HEK293 (cell line): ENCODE measurements around the gene PCSK9.

Experiments
- CTCF ChIA-PET: fragments of 350-600 bp; formaldehyde crosslinking; extraction: SDS; loops from one replicate; lab custom pipeline; 2021; ENCODE audit warnings: antibody characterized with exemption; lab: Yijun Ruan, JAX
- POLR2A ChIA-PET: fragments of 300-600 bp; formaldehyde crosslinking; extraction: SDS; loops from one replicate; lab custom pipeline; 2020; ENCODE audit warnings: antibody characterized with exemption, inconsistent platforms; lab: Yijun Ruan, JAX
- H3K27ac ChIP-seq: fragments of 200-500 bp; sonication (Bioruptor generic); 2 replicates; pipeline ENCODE4 v1.5.1; 2014; ENCODE audit warnings: low read depth, low read length, control low read depth, inconsistent platforms; ENCODE audit errors: extremely low read depth
- H3K36me3 ChIP-seq, 2 experiments: fragments of 200-500 bp in 1 of 2; sonication (Bioruptor generic) in 1 of 2; 1 replicate in 1 of 2; 2 replicates in 1 of 2; pipeline ENCODE4 v1.5.1; 2014 to 2017; ENCODE audit warnings: inconsistent platforms in 2 of 2, low read length in 2 of 2; ENCODE audit not compliant: control insufficient read depth in 2 of 2, insufficient read depth in 1 of 2
- H3K4me1 ChIP-seq: fragments of 200-500 bp; sonication (Bioruptor generic); 2 replicates; pipeline ENCODE4 v1.5.1; 2014; ENCODE audit warnings: mild to moderate bottlenecking, low read length, inconsistent platforms; ENCODE audit not compliant: control insufficient read depth, insufficient read depth
- H3K4me3 ChIP-seq: 2 replicates; pipeline ENCODE4 v1.5.1; 2011; ENCODE audit warnings: low read depth, mild to moderate bottlenecking, control low read depth, low read length, moderate library complexity
- H3K9me3 ChIP-seq: fragments of 200-500 bp; sonication (Bioruptor generic); 2 replicates; pipeline ENCODE4 v1.5.1; 2014; ENCODE audit warnings: low read depth, low read length, inconsistent platforms; ENCODE audit not compliant: control insufficient read depth, insufficient read depth
- EGR2 ChIP-seq: fragments of 450-650 bp; formaldehyde crosslinking; IDR thresholded peaks from 2 replicates; pipeline ENCODE4 v1.5.1; 2016; ENCODE audit warnings: low read depth, missing biosample characterization, missing genetic modification characterization
- KLF16 ChIP-seq: fragments of 450-650 bp; formaldehyde crosslinking; IDR thresholded peaks from 2 replicates; pipeline ENCODE4 v1.5.1; 2017; ENCODE audit warnings: missing biosample characterization, missing genetic modification characterization
- KLF7 ChIP-seq: fragments of 450-650 bp; formaldehyde crosslinking; IDR thresholded peaks from 2 replicates; pipeline ENCODE4 v1.5.1; 2016; ENCODE audit warnings: missing biosample characterization, missing genetic modification characterization, borderline replicate concordance
- SP2 ChIP-seq: fragments of 450-650 bp; formaldehyde crosslinking; IDR thresholded peaks from 2 replicates; pipeline ENCODE4 v1.5.1; 2016; ENCODE audit warnings: missing biosample characterization, missing genetic modification characterization
- SP3 ChIP-seq: fragments of 450-650 bp; formaldehyde crosslinking; IDR thresholded peaks from 2 replicates; pipeline ENCODE4 v1.5.1; 2016; ENCODE audit warnings: missing biosample characterization, missing genetic modification characterization
- TCF7L2 ChIP-seq: IDR thresholded peaks from 2 replicates; pipeline ENCODE4 v1.6.1; 2011; ENCODE audit warnings: low read depth, mild to moderate bottlenecking, inconsistent platforms, low read length, moderate library complexity, borderline replicate concordance
- ZFHX2 ChIP-seq: fragments of 450-650 bp; formaldehyde crosslinking; conservative IDR thresholded peaks from 2 replicates; pipeline ENCODE4 v1.5.1; 2016; ENCODE audit warnings: missing biosample characterization, missing genetic modification characterization
- ZFP69B ChIP-seq: fragments of 450-650 bp; formaldehyde crosslinking; IDR thresholded peaks from 2 replicates; pipeline ENCODE4 v1.5.1; 2016; ENCODE audit warnings: missing biosample characterization, missing genetic modification characterization
- ZNF10 ChIP-seq: fragments of 450-650 bp; formaldehyde crosslinking; IDR thresholded peaks from 2 replicates; pipeline ENCODE4 v1.5.1; 2017; ENCODE audit warnings: missing biosample characterization, missing genetic modification characterization
- ZNF114 ChIP-seq: fragments of 450-650 bp; formaldehyde crosslinking; IDR thresholded peaks from 2 replicates; pipeline ENCODE4 v1.5.0; 2017; ENCODE audit warnings: missing biosample characterization, missing genetic modification characterization
- ZNF157 ChIP-seq: fragments of 450-650 bp; formaldehyde crosslinking; IDR thresholded peaks from 2 replicates; pipeline ENCODE4 v1.5.1; 2016; ENCODE audit warnings: missing biosample characterization, missing genetic modification characterization
- ZNF2 ChIP-seq: fragments of 450-650 bp; formaldehyde crosslinking; IDR thresholded peaks from 2 replicates; pipeline ENCODE4 v1.5.1; 2016; ENCODE audit warnings: missing biosample characterization, missing genetic modification characterization
- ZNF202 ChIP-seq: fragments of 450-650 bp; formaldehyde crosslinking; IDR thresholded peaks from 2 replicates; pipeline ENCODE4 v1.5.1; 2016; ENCODE audit warnings: missing biosample characterization, missing genetic modification characterization, borderline replicate concordance
- ZNF248 ChIP-seq: fragments of 450-650 bp; formaldehyde crosslinking; IDR thresholded peaks from 2 replicates; pipeline ENCODE4 v1.5.1; 2017; ENCODE audit warnings: missing biosample characterization, missing genetic modification characterization
- ZNF335 ChIP-seq: fragments of 450-650 bp; formaldehyde crosslinking; conservative IDR thresholded peaks from 2 replicates; pipeline ENCODE4 v1.5.1; 2016; ENCODE audit warnings: missing biosample characterization, missing genetic modification characterization
- ZNF621 ChIP-seq: fragments of 450-650 bp; formaldehyde crosslinking; IDR thresholded peaks from 2 replicates; pipeline ENCODE4 v1.5.1; 2017; ENCODE audit warnings: missing biosample characterization, missing genetic modification characterization
- ZNF658 ChIP-seq: fragments of 450-650 bp; formaldehyde crosslinking; IDR thresholded peaks from 2 replicates; pipeline ENCODE4; 2016; ENCODE audit warnings: missing biosample characterization, missing genetic modification characterization
- ZNF670 ChIP-seq: fragments of 450-650 bp; formaldehyde crosslinking; IDR thresholded peaks from 2 replicates; pipeline ENCODE4 v1.5.1; 2016; ENCODE audit warnings: missing biosample characterization, missing genetic modification characterization, low read depth
- ZNF701 ChIP-seq: fragments of 450-650 bp; formaldehyde crosslinking; IDR thresholded peaks from 2 replicates; pipeline ENCODE4 v1.5.1; 2016; ENCODE audit warnings: missing biosample characterization, missing genetic modification characterization
- ZNF768 ChIP-seq: fragments of 450-650 bp; formaldehyde crosslinking; IDR thresholded peaks from 2 replicates; pipeline ENCODE4 v1.5.1; 2018; ENCODE audit warnings: missing biosample characterization, mild to moderate bottlenecking, missing genetic modification characterization
- ZNF785 ChIP-seq: fragments of 450-650 bp; formaldehyde crosslinking; IDR thresholded peaks from 2 replicates; pipeline ENCODE4 v1.5.1; 2016; ENCODE audit warnings: missing biosample characterization, missing genetic modification characterization
- TF ChIP-seq, protein P1 (sequence below): fragments of 450-650 bp; formaldehyde crosslinking; IDR thresholded peaks from 2 replicates; pipeline ENCODE4 v1.5.1; 2017; ENCODE audit warnings: missing biosample characterization, missing genetic modification characterization
- TF ChIP-seq, protein P2 (sequence below): fragments of 450-650 bp; formaldehyde crosslinking; IDR thresholded peaks from 2 replicates; pipeline ENCODE4 v1.5.1; 2016; ENCODE audit warnings: missing biosample characterization, missing genetic modification characterization

The PCSK9 gene

DNA sequence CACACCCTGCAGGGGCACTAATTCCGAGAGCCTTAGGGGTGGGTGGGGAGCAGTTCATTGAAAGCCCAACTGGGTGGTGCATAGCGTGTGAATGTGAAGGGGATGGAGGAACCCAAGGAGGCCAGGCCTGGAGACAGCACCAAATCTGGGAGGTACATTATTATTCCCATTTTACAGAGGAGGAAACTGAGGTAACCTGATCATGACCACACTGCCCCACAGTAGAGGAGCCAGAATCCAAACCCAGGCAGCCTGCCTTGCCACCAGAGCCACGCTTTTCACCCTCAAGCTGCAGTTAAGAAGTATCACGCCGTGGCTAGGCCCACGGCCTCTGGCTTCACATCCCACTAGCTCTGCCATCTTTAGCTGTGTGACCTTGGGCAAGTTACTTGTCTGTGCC lies 41.2 kb upstream of the PCSK9 start:
- ChIA-PET POLR2A (interaction anchor here (2.2 kb wide), 1 partner anchor 111 kb away, joined by 7 read pairs; the partner anchor contains the start of gene DHCR24), CTCF (interaction anchor here (3.6 to 6.4 kb wide), 2 partner anchors 24 to 50 kb away, joined by 15 to 172 read pairs; no protein-coding TSS in a partner anchor)
- Histone ChIP-seq H3K4me3 (no peak overlapping the region), H3K4me1 (no peaks in the 10 kb centered on the region), H3K27ac (no peak overlapping the region), H3K36me3 (no peaks in the 10 kb centered on the region), H3K9me3 (no peaks in the 10 kb centered on the region)
- TF ChIP-seq ZNF202: no peak
- no peak for TF ChIP-seq ZNF335
- no peak for TF ChIP-seq ZNF768 (tag by site-specific recombination)
- TF ChIP-seq ZNF248: no peak
- TF ChIP-seq KLF16: no peak
- no peak for TF ChIP-seq SP3 (tag by site-specific recombination)
- no peak for TF ChIP-seq ZNF2
- no peak for TF ChIP-seq ZNF658 (tag by site-specific recombination)
- TF ChIP-seq ZNF621 (tag by site-specific recombination): no peak
- no peak for TF ChIP-seq TCF7L2
- TF ChIP-seq KLF7 (tag by site-specific recombination): no peak
- TF ChIP-seq ZNF701 (tag by site-specific recombination): no peak
- TF ChIP-seq ZNF157 (tag by site-specific recombination): no peak
- no peak for TF ChIP-seq ZNF10 (tag by site-specific recombination)
- TF ChIP-seq ZFP69B: no peak
- no peak for TF ChIP-seq ZNF114
- TF ChIP-seq SP2 (tag by site-specific recombination): no peak
- no peak for TF ChIP-seq ZNF785

DNA sequence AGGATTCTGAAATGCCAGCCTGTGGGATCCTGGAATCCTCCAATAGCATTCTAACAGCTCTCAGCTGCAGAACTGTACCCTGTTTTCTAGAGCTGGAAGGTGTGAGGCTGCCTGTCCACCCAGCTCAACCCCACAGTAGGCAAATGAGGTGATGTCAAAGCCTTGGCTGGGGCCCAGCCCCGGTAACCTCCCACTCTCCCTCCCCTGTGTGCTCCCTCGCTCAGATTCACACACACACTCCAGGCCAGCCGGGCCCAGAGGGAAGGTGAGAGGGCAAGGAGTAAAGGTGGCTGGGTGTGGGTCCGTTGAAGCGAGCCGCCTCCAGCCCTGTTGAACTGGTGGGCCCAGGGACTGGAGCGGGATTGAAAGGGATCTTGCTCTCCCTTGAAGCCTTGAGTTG lies 40.7 kb upstream of the PCSK9 start, which contains the start of gene BSND:
BSND (plus strand) TSS at position 257 of the 400 bp plus-strand sequence. CDS start 254 bp downstream, outside the sequence.
- TF ChIP-seq ZFHX2 (tag by site-specific recombination): peak; percentile 76
- TF ChIP-seq ZFP69B: peak; percentile 59
- TF ChIP-seq, protein P1, sequence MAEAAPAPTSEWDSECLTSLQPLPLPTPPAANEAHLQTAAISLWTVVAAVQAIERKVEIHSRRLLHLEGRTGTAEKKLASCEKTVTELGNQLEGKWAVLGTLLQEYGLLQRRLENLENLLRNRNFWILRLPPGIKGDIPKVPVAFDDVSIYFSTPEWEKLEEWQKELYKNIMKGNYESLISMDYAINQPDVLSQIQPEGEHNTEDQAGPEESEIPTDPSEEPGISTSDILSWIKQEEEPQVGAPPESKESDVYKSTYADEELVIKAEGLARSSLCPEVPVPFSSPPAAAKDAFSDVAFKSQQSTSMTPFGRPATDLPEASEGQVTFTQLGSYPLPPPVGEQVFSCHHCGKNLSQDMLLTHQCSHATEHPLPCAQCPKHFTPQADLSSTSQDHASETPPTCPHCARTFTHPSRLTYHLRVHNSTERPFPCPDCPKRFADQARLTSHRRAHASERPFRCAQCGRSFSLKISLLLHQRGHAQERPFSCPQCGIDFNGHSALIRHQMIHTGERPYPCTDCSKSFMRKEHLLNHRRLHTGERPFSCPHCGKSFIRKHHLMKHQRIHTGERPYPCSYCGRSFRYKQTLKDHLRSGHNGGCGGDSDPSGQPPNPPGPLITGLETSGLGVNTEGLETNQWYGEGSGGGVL (tag by site-specific recombination): peak; percentile 53; the same call in 1 of the 2 replicates
- no peak for TF ChIP-seq ZNF670 (tag by site-specific recombination)
- peak; percentile 73 for TF ChIP-seq EGR2 (tag by site-specific recombination)
- TF ChIP-seq, protein P2, sequence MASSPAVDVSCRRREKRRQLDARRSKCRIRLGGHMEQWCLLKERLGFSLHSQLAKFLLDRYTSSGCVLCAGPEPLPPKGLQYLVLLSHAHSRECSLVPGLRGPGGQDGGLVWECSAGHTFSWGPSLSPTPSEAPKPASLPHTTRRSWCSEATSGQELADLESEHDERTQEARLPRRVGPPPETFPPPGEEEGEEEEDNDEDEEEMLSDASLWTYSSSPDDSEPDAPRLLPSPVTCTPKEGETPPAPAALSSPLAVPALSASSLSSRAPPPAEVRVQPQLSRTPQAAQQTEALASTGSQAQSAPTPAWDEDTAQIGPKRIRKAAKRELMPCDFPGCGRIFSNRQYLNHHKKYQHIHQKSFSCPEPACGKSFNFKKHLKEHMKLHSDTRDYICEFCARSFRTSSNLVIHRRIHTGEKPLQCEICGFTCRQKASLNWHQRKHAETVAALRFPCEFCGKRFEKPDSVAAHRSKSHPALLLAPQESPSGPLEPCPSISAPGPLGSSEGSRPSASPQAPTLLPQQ (tag by site-specific recombination): peak; percentile 55; the same call in 1 of the 2 replicates
- ChIA-PET CTCF (interaction anchor here (3.6 to 6.4 kb wide), 2 partner anchors 23 to 50 kb away, joined by 15 to 172 read pairs; no protein-coding TSS in a partner anchor), POLR2A (no interaction called here)
- Histone ChIP-seq H3K4me1 (no peaks in the 10 kb centered on the region), H3K4me3 (no peak within 1 kb of the TSS), H3K27ac (no peak within 1 kb of the TSS), H3K9me3 (no peaks in the 10 kb centered on the region), H3K36me3 (no peaks in the 10 kb centered on the region)
